ENCODE measurements around the gene MYOD1. TPM values are rescaled to one million over a fixed set of nuclear protein-coding genes. Genes with fewer than 3 reads are reported as not detected.

MYOD1 gene
- total RNA-seq = not detected
- long read RNA-seq = 0 reads

DNA sequence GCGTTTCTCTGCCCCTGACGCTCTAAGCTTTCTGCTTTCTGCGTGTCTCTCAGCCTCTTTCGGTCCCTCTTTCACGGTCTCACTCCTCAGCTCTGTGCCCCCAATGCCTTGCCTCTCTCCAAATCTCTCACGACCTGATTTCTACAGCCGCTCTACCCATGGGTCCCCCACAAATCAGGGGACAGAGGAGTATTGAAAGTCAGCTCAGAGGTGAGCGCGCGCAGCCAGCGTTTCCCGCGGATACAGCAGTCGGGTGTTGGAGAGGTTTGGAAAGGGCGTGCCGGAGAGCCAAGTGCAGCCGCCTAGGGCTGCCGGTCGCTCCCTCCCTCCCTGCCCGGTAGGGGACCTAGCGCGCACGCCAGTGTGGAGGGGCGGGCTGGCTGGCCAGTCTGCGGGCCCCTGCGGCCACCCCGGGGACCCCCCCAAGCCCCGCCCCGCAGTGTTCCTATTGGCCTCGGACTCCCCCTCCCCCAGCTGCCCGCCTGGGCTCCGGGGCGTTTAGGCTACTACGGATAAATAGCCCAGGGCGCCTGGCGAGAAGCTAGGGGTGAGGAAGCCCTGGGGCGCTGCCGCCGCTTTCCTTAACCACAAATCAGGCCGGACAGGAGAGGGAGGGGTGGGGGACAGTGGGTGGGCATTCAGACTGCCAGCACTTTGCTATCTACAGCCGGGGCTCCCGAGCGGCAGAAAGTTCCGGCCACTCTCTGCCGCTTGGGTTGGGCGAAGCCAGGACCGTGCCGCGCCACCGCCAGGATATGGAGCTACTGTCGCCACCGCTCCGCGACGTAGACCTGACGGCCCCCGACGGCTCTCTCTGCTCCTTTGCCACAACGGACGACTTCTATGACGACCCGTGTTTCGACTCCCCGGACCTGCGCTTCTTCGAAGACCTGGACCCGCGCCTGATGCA, at the start of gene MYOD1:
TSS of gene MYOD1 (plus strand) at position 544 of the 910 bp plus-strand sequence. CDS start at position 756, 212 bp downstream.
- peak; percentile 52 for ATAC-seq
- no peak for DNase-seq
- intact Hi-C loops (cut with micrococcal nuclease) = no loop called here

DNA sequence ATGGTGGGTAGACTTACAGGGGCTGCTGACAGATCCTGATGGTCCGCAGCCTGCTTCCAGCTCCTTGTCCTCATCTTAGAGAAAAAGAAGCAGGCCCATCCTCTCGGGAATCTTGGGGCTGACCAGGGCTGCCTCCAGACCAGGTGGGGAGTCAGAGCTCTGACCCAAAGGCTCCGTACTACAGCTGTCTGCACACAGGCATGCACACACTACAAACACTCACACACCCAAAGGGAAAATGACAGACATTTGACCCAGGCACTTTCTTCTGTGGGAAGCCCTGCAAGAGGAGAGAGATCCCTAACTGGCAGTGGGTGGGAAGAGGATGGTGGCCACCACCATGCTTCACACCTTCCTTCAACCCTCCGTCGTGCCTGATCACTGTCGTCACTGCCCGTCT, 46.9 kb upstream of the MYOD1 start:
- no peak for ATAC-seq

DNA sequence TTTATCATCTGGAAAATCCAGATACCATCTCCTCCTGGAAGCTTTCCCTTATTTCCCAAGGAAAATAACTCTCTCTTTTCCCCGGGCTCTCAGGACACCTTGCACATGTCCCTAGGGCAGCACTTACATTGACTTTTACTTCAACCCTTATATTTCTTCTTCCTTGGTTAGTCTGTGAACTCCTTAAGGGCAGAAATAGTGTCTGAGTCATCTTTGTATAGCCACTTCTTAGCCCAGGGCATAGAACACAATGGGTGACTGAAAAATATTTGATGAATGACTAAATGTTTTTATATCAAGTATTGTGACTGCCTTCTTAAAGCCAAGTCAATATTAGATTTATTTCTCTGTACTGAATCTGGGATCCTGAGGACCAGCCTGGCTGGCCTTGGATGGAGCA, 45.4 kb upstream of the MYOD1 start:
- no peak for DNase-seq
- intact Hi-C loops (cut with micrococcal nuclease) = no loop called here
- ATAC-seq = no peak

More for the DNA sequence above, 46.9 kb upstream of the MYOD1 start:
- DNase-seq = no peak
- intact Hi-C loops (cut with micrococcal nuclease) = no loop called here

DNA sequence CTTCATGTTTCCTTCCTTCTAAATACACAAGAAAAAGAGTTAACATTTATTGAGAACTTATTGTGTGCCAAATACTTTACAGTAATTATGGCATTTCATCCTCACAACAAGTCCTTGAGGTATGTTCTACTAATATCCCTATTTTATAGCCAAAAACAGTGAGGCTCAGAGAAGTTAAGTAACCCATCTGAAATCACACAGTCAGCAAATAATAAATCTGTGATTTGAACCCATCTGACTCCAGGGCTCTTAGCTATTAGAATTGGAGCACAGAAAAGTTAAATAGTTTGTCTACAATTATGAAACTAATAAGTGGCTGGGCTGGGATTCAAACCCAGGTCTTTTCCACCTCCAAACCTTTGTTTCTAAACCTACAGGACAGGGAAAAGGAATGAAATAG, 36.5 kb upstream of the MYOD1 start:
- ATAC-seq (no peak), DNase-seq (no peak)
- intact Hi-C loops (cut with micrococcal nuclease) = no loop called here

DNA sequence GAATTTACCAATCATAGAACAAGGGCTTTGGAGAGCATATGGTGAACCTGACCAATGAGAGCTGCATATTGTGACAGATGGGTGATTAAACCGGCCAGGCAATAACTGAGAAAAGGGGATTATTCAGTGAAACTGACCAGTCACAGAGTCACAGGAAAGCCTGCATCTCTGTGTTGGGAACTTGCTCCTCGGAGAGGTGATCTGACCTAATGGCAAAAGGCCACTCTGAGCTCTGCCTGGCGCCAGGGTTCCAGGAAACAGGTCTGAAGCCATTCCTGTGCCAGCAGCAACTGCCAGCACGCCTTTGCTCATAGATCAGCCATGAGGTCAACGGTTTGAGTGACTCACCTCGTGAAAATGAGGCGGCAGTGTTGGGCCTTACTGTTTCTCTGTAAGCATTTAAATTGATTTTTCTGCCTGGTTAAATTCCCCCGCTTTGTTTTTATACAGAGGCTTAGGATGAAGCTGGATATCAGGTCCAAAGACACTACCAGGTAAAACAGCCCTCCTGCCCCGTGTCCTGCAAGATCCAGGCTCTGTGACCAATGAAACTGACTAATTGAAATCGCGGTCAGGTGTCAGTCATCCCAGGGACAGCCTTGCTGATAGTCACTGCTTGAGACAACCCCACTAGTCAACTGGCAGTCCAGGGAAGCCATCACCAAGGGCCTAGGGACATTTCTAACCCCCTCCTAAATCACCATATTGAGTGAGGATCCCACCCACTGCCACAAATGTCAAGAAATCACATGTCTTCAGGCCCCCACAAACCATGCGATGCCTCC, 35.8 kb upstream of the MYOD1 start:
- no peak for DNase-seq
- no peak for ATAC-seq
- intact Hi-C loops (cut with micrococcal nuclease) = no loop called here

DNA sequence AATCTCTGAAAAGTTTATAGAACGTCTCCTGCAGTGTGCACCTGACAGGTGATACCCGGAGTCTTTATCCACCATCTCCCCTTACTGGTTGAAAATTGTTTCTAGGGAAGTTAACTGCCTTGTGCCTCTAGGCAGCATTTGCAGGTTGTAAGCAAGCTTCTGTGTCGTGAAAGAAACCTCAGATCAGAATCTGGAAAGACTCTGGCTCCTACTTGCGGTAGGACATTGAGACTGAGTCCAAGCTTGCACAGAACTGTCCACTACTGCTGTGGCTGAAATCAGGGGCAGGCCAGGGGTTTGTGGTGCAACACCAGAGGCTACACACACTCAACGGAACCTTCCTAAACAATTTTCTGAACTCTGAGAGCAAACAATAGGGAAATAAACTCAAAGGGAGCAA, 34.8 kb upstream of the MYOD1 start:
- intact Hi-C loops (cut with micrococcal nuclease) = no loop called here
- DNase-seq (no peak), ATAC-seq (no peak)

DNA sequence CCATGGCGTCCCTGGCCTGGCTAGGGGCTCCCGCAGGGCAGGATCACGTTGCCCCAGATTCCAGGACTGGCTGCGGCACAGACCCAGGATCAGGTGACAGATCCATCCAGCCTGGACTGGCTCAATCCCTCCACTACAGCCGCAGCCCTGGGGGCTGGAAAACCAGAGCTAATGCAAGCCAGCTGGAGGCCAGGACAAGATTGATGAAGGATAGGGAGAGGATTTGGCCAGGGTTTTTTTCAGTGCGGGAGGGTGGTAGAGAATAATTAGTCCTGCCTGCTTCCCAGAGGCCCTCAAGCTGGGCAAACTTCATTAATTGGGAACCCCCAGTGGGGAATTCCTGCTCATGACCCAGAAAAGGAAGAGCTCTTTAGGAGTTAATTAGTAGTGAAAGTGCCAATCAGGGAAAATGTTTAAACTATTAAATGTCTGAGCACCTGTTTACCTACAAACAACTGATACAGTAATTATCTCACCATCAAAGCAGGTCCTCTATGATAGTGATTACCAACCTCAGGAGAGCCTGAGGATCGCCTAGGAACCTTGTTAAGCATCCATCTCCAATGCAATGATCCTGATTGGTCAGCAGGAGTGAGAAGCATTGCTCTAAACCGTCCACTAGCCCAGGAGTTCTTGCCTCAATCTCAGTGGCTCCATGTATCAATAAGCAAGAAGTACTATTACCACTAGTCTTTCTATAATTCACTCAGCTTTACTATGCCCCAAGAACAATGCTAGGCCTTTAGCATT, 33.0 kb upstream of the MYOD1 start:
- ATAC-seq (no peak), DNase-seq (no peak)
- intact Hi-C loops (cut with micrococcal nuclease) = no loop called here

DNA sequence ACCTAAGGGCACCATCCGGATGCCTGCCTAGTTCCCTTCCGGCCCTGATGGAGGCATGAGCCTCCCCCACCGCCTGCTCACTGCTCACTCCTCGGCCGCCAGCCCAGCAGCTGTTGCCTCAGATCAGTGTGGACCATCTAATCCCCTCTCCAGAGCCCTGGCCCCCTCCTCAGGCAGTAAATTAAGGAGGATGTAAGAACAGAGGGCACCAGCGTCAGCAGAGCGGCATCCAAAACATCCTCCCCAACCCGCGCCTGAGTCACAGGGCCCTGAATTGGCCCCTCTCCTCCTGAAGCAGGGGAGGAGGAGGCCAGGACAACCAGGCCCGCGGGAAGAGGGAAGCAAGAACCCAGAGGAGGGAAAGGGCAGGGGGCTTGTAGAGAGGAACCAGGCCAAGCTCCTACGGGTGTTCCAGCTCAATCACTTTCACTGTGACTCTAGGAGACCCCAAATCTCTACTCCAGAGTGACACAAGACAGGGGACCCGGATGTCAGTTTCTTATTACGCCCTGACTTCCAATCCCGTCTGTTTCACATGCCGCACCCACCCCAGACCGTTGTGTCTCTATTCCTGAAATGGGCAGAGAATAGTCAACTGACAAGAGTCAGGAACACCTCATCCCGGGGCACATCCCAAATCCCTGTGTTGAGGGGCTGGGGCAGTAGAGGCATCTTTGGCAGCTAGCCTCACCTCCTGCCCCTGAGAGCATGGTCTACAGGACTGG, 31.3 kb upstream of the MYOD1 start:
- no peak for DNase-seq
- intact Hi-C loops (cut with micrococcal nuclease) = no loop called here
- ATAC-seq = no peak

DNA sequence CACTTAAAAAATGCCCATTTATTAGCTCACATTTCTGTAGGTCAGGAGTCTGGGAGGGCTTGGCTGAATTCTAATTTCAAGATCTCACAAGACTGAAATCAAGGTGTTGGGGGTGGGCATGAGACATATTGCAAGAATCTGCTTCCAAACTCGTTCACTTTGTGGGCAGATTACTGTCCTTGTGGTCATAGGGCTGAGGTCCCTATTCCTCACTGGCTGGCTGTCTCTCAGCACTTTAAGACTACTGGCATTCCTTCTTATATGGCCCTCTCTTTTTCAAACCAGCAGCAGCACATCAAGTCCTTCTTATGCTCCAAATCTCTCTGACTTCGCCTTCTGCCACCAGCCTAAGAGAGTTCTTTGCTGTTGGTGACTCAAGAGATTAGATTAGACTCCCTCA, 27.8 kb upstream of the MYOD1 start:
- intact Hi-C loops (cut with micrococcal nuclease) = no loop called here
- no peak for DNase-seq
- ATAC-seq = no peak

DNA sequence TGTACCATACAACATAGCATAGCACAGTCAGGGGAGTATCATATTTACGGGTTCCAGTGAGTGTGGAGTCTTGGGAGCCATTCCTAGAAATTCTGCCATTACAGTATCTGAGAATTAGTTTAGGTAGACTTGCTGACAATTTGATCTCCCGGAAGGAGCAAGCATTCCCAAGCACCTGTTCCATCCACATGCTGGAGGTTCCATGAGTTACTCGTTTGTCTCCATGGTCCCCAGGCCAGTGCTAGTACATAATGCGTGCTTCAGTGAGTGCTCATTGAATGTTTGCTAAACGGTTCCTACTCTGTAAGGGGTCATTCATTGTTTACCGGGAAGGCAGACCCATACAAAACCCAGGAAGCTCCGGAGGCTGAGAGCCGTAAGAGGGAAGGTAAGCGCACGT, 27.4 kb upstream of the MYOD1 start:
- no peak for ATAC-seq
- intact Hi-C loops (cut with micrococcal nuclease) = no loop called here
- no peak for DNase-seq

DNA sequence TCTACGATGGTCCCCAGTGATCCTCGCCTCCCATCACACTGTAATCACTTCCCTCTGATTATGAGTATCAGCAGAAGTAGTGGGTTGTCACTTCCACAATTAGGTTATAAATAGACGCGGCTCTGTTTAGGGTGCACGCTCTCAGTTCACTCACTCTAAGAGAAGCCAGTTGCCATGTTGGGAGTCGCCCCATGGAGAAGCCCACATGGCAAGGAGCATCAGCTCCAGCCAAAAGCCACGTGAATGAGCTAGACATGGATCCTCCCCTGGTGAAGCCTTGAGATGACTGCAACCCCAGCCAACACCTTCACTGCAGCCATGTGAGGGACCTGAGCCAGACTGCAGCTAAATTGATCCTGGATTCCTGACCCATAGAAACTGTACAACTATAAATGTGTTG, 26.4 kb upstream of the MYOD1 start:
- no peak for DNase-seq
- ATAC-seq = no peak
- intact Hi-C loops (cut with micrococcal nuclease) = no loop called here

DNA sequence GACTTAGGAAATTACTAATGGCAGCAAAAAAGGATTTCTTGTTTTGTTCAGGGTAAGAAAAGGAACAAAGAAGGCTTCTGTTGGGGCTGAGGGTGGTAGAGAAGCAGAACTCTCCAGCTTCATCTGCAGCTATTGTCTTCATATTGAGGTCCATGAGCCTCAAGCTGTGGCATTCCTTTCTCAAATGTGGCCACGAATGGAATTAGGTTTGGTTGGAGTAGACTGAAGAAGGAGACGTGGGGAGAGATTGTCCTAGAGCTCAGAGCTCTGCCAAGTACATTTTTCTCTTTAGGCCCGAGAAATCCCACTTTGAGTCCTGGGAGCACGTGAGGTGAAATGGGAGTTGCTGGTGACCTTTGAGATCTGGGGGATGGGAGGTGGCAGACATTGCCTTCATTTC, 25.8 kb upstream of the MYOD1 start:
- intact Hi-C loops (cut with micrococcal nuclease) = no loop called here
- ATAC-seq (no peak), DNase-seq (no peak)

DNA sequence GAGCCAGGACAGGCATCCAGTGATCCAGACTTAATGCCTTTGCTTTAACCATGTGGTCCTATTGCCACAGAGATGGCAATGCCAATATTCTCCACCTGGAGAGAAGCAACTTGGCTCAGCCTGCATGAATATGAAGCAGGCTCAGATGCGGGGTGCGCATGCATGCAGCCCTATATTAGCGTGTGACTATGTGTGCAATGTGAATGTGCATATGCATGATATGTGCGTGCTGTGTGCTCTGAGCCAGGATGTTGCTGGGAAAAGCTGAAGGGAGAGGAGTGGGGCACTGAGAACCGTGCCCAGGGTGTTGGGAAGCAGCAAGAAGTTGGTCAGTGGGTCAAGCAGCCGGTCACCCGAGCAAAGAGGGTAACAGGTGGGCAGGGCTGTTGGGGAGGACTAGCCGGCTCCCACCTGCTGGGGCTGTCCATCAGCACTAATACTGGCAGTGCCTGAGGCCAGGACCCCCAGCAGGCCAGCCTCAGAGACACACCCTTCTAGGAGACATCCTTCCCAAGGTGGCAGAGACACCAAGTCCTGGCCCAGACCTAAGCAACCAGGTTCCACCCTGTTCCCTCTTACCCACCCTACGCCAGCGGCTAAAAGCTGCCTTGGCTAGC, 24.8 kb upstream of the MYOD1 start:
- ATAC-seq = no peak
- intact Hi-C loops (cut with micrococcal nuclease) = no loop called here
- no peak for DNase-seq

DNA sequence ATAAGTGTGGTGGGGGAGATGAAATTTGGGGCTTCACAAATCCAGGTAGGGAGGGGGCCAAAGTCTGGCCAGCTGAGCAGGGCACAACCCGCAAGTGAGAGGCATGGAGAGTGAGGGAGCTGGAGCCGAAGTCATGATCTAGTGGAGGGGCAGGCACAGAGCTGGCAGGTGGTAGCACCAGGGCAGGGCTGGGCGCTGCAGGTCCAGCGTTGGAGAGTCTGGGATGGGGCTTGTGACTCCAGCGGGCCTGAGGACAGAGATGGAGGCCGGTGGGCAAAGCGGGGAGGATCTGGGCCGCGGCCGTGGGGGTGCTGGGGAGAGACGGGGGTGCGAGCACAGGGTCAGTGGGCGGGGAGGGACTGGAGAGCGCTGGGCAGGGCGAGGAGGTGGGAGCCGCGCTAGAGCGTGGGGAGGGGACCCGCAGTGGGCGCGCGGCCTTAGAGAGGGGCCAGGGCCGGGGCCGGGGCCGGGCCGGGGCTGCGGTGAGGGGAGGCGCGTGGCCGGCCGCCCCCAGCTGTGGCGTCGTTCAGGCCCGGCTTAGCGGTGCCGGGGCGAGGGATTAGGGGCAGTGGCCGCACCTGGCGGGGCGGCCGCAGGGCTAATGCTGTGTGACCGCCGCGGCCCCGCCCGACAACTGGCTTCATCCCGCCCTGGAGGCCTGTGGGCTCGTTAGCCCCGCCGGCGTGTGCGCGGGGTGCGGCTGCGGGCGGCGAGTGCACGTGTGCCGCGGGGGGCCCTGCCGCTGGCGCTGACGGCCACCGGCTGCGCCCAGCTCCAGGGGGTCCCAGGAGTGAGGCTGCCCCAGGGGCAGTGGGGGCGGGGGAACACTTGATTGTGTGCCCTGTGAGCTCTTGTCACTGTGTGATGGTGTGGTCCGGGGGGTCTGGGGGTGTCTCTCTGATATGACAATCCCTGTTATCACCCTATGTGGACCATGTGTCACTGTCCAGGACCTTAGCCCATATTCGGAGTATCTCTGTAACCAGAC, 23.6 kb upstream of the MYOD1 start:
- DNase-seq = no peak
- intact Hi-C loops (cut with micrococcal nuclease) = no loop called here
- no peak for ATAC-seq

DNA sequence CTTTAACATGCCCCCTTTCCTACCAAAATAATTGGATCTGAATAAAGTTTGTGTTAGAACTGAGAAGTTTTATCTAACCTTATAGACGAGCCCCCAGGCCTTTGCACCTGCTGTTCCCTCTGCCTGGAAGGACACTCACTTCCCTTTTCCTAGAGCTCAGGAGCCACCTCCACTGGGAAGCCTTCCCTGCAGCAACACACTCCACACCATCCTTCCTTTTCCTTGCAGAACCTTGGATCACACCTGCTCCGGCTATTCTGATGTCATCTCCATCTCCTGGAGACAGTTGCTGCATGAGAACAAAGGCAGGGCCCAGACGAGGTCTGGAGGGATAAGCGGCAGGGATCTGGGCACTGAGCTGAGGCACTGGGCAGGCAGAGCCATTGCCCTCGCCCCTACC, 22.6 kb upstream of the MYOD1 start:
- ATAC-seq = no peak
- intact Hi-C loops (cut with micrococcal nuclease) = no loop called here
- no peak for DNase-seq

DNA sequence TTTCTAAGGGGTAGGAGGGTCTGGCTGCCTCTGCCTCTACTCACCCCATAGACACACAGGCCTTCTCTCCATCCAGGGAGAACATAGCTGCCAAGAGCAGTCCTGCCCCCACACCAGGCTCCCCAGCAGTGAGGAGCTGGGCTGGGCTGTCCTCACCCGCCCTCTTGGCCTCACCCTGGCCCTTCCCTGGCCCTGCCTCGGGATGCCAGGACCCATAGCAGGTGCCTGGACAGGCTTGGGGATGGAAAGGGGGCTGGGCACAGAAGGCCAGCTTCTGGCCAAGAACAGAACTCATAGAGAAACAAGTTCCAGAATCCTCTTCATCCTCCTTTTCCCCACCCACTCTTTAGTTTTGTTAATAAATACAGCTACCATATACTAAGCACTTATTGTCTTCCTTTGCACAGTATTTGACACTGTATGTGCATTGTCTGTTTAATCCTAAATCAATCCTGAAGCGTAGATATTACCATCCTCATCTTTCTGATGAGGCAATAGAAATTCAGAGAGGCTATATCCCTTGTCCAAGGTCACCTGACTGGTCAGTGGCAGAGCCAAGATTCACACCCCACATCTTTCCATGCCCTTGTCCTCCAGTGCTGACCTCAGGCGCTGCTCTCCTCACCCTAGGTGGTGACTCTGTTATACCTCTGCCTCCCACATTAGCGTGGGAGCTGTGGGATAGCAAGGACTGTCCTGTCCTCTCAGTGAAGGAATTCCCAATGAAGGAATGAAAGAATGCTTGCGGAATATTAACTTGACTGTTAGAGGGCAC, 22.0 kb upstream of the MYOD1 start:
- intact Hi-C loops (cut with micrococcal nuclease) = no loop called here
- ATAC-seq = no peak
- DNase-seq = no peak
